PFSK-1 (cell line): ENCODE measurements around the gene ST6GALNAC2.

Source experiments
- FOXP2 ChIP-seq: optimal IDR thresholded peaks from 2 replicates; pipeline ENCODE3; 2011; ENCODE audit warnings: borderline replicate concordance, control low read depth, inconsistent platforms; ENCODE audit not compliant: insufficient read depth; ENCODE audit errors: extremely low read length, extremely low read depth
- POLR2AphosphoS5 ChIP-seq: IDR thresholded peaks from 2 replicates; pipeline ENCODE4 v1.6.1; 2012; ENCODE audit warnings: low read depth, mild to moderate bottlenecking, control low read depth, low read length, moderate library complexity
- SIN3A ChIP-seq: IDR thresholded peaks from 2 replicates; pipeline ENCODE4 v1.6.1; 2012; ENCODE audit warnings: mild to moderate bottlenecking, low read length, moderate library complexity, borderline replicate concordance; ENCODE audit not compliant: insufficient read depth
- TAF1 ChIP-seq: IDR thresholded peaks from 2 replicates; pipeline ENCODE4 v1.6.1; 2012; ENCODE audit warnings: low read length, control low read depth, borderline replicate concordance; ENCODE audit not compliant: insufficient read depth
- TF ChIP-seq, protein P1 (sequence below), 2 experiments: IDR thresholded peaks; 2 replicates each; pipeline versions ENCODE4 v1.6.1 to v1.8.0; 2011 to 2012; ENCODE audit warnings: low read depth in 2 of 2, low read length in 2 of 2, control low read depth in 1 of 2, inconsistent platforms in 1 of 2, mild to moderate bottlenecking in 1 of 2, moderate library complexity in 1 of 2; ENCODE audit not compliant: insufficient read depth in 1 of 2

- TF ChIP-seq SIN3A = no peak
- TF ChIP-seq POLR2AphosphoS5 = no peak
- TF ChIP-seq, protein P1, sequence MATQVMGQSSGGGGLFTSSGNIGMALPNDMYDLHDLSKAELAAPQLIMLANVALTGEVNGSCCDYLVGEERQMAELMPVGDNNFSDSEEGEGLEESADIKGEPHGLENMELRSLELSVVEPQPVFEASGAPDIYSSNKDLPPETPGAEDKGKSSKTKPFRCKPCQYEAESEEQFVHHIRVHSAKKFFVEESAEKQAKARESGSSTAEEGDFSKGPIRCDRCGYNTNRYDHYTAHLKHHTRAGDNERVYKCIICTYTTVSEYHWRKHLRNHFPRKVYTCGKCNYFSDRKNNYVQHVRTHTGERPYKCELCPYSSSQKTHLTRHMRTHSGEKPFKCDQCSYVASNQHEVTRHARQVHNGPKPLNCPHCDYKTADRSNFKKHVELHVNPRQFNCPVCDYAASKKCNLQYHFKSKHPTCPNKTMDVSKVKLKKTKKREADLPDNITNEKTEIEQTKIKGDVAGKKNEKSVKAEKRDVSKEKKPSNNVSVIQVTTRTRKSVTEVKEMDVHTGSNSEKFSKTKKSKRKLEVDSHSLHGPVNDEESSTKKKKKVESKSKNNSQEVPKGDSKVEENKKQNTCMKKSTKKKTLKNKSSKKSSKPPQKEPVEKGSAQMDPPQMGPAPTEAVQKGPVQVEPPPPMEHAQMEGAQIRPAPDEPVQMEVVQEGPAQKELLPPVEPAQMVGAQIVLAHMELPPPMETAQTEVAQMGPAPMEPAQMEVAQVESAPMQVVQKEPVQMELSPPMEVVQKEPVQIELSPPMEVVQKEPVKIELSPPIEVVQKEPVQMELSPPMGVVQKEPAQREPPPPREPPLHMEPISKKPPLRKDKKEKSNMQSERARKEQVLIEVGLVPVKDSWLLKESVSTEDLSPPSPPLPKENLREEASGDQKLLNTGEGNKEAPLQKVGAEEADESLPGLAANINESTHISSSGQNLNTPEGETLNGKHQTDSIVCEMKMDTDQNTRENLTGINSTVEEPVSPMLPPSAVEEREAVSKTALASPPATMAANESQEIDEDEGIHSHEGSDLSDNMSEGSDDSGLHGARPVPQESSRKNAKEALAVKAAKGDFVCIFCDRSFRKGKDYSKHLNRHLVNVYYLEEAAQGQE (IDR thresholded peaks at IDR 0.05; ENCODE audit: insufficient read depth in 1 of 2, low read depth in 2 of 2, low read length in 2 of 2) = no peak
- no peak for TF ChIP-seq TAF1
- no peak for TF ChIP-seq FOXP2
Observed at GRCh38 chr17:76574166-76574565, 11.5 kb downstream of the ST6GALNAC2 start.
